IPS-15b (cell line): ENCODE measurements around the gene RBM33.
"Not testable (repeated sequence)": the region's sequence is repeated elsewhere in the genome, so short reads cannot be mapped to it uniquely, and the experiment has no call there.

ENCODE experiments used
- H3K27me3 ChIP-seq: one replicate; pipeline ENCODE4 v1.6.1; 2013; ENCODE audit warnings: low read length; ENCODE audit not compliant: control insufficient read depth, insufficient read depth
- H3K36me3 ChIP-seq: one replicate; pipeline ENCODE4 v1.6.1; 2013; ENCODE audit warnings: low read length; ENCODE audit not compliant: control insufficient read depth, insufficient read depth
- H3K4me1 ChIP-seq: one replicate; pipeline ENCODE4 v1.6.1; 2013; ENCODE audit warnings: mild to moderate bottlenecking, low read length; ENCODE audit not compliant: control insufficient read depth, insufficient read depth
- H3K4me3 ChIP-seq: one replicate; pipeline ENCODE4 v1.5.1; 2013; ENCODE audit warnings: low read depth, low read length
- H3K9ac ChIP-seq: one replicate; pipeline ENCODE4 v1.6.1; 2013; ENCODE audit warnings: low read depth, mild to moderate bottlenecking, low read length
- H3K9me3 ChIP-seq: one replicate; pipeline ENCODE4 v1.6.1; 2013; ENCODE audit warnings: mild to moderate bottlenecking, low read length; ENCODE audit not compliant: control insufficient read depth, insufficient read depth

Gene RBM33

GRCh38 chr7:155684543-155684942 lies 40.1 kb downstream of the RBM33 start:
- Histone ChIP-seq H3K9ac (no peak overlapping the region), H3K9me3 (no peaks in the 10 kb centered on the region)

DNA sequence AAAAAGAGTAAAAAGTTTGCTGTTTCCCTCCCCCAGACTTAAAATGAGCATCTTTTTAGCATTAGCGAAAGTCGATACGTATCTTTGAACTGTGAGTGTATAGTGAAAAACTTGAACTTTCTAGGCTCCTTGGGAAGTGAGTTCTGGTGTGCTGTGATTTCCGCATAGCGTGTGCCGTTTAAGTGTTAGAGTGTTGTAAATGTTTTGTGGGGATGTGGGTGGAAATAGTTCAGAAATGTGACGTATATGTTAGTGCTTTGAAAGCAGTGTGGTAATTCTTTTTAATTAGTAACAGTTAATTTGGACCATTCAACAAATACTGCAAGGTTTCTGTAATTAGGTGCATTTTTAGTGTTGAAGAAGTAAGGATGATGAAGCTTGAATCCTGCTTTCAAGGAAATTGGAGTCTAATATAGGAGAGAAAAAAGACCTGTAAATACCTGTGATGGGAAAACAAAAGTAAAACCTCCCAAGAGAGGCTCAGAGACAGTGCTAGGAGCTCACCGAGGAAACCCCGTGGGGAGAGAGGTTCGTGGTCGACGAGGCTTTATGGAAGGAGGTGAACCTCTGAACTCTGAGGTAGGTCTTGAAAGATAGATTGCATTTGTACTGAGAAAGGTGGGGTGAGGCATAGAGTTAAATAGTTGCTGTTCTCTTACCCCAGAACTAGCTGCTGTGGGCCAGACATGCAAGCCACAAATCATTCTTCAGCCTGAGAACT lies 40.8 kb downstream of the RBM33 start:
- Histone ChIP-seq H3K36me3 (no peaks in the 10 kb centered on the region), H3K4me3 (no peak overlapping the region), H3K27me3 (no peaks in the 10 kb centered on the region), H3K9ac (no peak overlapping the region), H3K4me1 (peaks cover 2% of the 10 kb centered on the region), H3K9me3 (no peaks in the 10 kb centered on the region)

More at GRCh38 chr7:155684543-155684942, 40.1 kb downstream of the RBM33 start:
- Histone ChIP-seq H3K4me1 (peaks cover 2% of the 10 kb centered on the region), H3K27me3 (no peaks in the 10 kb centered on the region), H3K36me3 (no peaks in the 10 kb centered on the region), H3K4me3 (no peak overlapping the region)

DNA sequence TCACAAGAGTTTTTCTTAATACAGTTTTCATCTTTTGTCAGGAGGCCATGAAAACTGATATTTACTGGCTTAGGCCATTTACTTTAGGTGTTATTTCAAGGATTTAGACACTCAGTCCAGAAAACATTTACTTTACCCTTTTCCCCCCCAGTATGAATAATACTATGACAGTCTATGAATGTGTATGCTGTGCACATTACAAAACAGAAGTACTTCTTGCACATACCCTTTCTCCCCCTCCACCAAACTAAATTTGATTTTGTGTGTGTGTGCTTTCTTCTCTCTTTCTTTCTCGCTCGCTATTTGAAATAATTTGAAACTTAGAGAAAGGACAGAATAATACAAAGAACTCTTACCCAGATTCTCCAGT lies 41.3 kb downstream of the RBM33 start:
- no peak overlapping the region for H3K9ac ChIP-seq
- peaks cover 2% of the 10 kb centered on the region for H3K4me1 ChIP-seq
- H3K4me3 ChIP-seq: no peak overlapping the region
- H3K27me3 ChIP-seq: no peaks in the 10 kb centered on the region
- H3K36me3 ChIP-seq: no peaks in the 10 kb centered on the region
- H3K9me3 ChIP-seq: no peaks in the 10 kb centered on the region

- not testable (repeated sequence) for H3K9me3 ChIP-seq, H3K27me3 ChIP-seq, H3K4me3 ChIP-seq, H3K9ac ChIP-seq, H3K4me1 ChIP-seq, H3K36me3 ChIP-seq
Measured at GRCh38 chr7:155686620-155687324, 42.3 kb downstream of the RBM33 start.

GRCh38 chr7:155688237-155688636 lies 43.8 kb downstream of the RBM33 start:
- H3K4me3 ChIP-seq, H3K9ac ChIP-seq, H3K4me1 ChIP-seq, H3K9me3 ChIP-seq, H3K27me3 ChIP-seq, H3K36me3 ChIP-seq: not testable (repeated sequence)

DNA sequence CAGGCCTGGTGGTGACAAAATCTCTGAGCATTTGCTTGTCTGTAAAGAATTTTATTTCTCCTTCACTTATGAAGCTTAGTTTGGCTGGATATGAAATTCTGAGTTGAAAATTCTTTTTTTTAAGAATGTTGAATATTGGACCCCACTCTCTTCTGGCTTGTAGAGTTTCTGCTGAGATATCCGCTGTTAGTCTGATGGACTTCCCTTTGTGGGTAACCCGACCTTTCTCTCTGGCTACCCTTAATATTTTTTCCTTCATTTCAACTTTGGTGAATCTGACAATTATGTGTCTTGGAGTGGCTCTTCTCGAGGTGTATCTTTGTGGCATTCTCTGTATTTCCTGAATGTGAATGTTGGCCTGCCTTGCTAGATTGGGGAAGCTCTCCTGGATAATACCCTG lies 46.2 kb downstream of the RBM33 start:
- not testable (repeated sequence) for H3K27me3 ChIP-seq, H3K9me3 ChIP-seq, H3K9ac ChIP-seq, H3K4me1 ChIP-seq, H3K4me3 ChIP-seq, H3K36me3 ChIP-seq

DNA sequence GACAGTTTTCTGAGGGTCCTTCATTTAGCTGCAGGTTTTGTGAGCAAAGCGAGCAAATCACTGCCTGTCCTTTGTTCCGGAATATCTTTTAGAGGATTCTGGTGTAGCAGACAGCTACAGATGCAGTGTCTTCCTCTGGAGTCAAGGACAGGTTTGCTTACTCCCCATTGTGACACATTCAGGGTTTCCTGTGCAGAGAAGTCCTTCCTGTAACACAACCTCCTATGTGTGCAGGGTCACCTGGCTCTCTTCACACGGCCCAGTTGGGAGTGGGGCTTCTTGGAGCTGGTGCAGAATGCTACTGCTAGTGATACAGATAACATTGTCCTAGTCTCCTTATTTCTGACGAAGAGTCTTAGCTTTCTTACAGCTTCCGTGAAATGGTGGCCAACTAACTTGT lies 47.9 kb downstream of the RBM33 start:
- H3K9ac ChIP-seq: no peak overlapping the region
- no peaks in the 10 kb centered on the region for H3K36me3 ChIP-seq
- no peaks in the 10 kb centered on the region for H3K4me1 ChIP-seq
- H3K4me3 ChIP-seq: no peak overlapping the region
- H3K9me3 ChIP-seq: no peaks in the 10 kb centered on the region
- H3K27me3 ChIP-seq: no peaks in the 10 kb centered on the region

- H3K27me3 ChIP-seq: no peaks in the 10 kb centered on the region
- H3K4me3 ChIP-seq: no peak overlapping the region
- H3K36me3 ChIP-seq: no peaks in the 10 kb centered on the region
- no peaks in the 10 kb centered on the region for H3K4me1 ChIP-seq
- H3K9me3 ChIP-seq: no peaks in the 10 kb centered on the region
- no peak overlapping the region for H3K9ac ChIP-seq
Measured at GRCh38 chr7:155693826-155694225, 49.4 kb downstream of the RBM33 start.

DNA sequence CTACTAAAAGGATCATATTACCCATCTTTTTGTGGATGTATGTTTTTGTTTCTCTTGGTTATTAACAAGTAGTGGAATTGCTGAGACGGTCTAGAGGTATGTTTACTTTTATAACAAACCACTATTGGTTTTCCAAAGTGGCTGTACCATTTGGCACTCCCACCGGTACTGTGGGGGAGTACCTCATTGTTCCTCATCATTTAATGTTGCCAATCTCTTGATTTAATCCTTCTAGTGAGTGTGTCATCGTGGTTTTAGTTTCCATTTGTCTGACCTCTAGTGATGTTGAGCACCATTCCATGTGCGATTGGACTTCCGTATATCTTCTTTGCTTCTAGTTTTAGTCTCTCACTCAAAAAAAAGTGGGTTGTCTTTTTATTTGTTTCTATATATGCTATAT lies 50.4 kb downstream of the RBM33 start:
- H3K4me3 ChIP-seq: no peak overlapping the region
- no peaks in the 10 kb centered on the region for H3K9me3 ChIP-seq
- no peak overlapping the region for H3K9ac ChIP-seq
- no peaks in the 10 kb centered on the region for H3K27me3 ChIP-seq
- no peaks in the 10 kb centered on the region for H3K36me3 ChIP-seq
- peaks cover 4% of the 10 kb centered on the region for H3K4me1 ChIP-seq

- Histone ChIP-seq H3K36me3 (peaks cover 1% of the 10 kb centered on the region), H3K27me3 (no peaks in the 10 kb centered on the region)
Measured at GRCh38 chr7:155696747-155697146, 52.3 kb downstream of the RBM33 start.

GRCh38 chr7:155698633-155699032 lies 54.2 kb downstream of the RBM33 start:
- Histone ChIP-seq H3K9ac (no peak overlapping the region), H3K9me3 (no peaks in the 10 kb centered on the region), H3K36me3 (peaks cover 9% of the 10 kb centered on the region), H3K4me1 (peaks cover 4% of the 10 kb centered on the region), H3K27me3 (no peaks in the 10 kb centered on the region), H3K4me3 (no peak overlapping the region)

More at GRCh38 chr7:155696747-155697146, 52.3 kb downstream of the RBM33 start:
- Histone ChIP-seq H3K4me1 (peaks cover 4% of the 10 kb centered on the region), H3K9me3 (no peaks in the 10 kb centered on the region), H3K4me3 (no peak overlapping the region), H3K9ac (no peak overlapping the region)

- H3K36me3 ChIP-seq: peaks cover 9% of the 10 kb centered on the region
- no peaks in the 10 kb centered on the region for H3K27me3 ChIP-seq
- H3K4me3 ChIP-seq: no peak overlapping the region
- H3K4me1 ChIP-seq: peaks cover 4% of the 10 kb centered on the region
- H3K9me3 ChIP-seq: no peaks in the 10 kb centered on the region
- no peak overlapping the region for H3K9ac ChIP-seq
Measured at GRCh38 chr7:155699180-155699579, 54.7 kb downstream of the RBM33 start.
